ENCODE data around the gene RAB40C.

Gene RAB40C

GRCh38 chr16:624526-625070, 34.7 kb downstream of the RAB40C start:
- Histone ChIP-seq H3K4me1 (ENCODE audit: low read length) (no peaks in the 10 kb centered on the region), H3K9me3 (replicated peaks; ENCODE audit: insufficient read depth, low read length) (no peaks in the 10 kb centered on the region), H2AFZ (ENCODE audit: low read length) (no peak overlapping the region), H3K9me2 (replicated peaks; ENCODE audit: insufficient read depth, low read length) (no peaks in the 10 kb centered on the region), H4K20me1 (ENCODE audit: insufficient read depth, low read length) (no peaks in the 10 kb centered on the region), H3F3A (ENCODE audit: insufficient read depth, low read length) (no peaks in the 10 kb centered on the region), H3K4me3 (ENCODE audit: low read length) (no peak overlapping the region), H3K4me2 (ENCODE audit: low read depth, low read length) (no peak overlapping the region), H3K36me3 (replicated peaks; ENCODE audit: insufficient read depth, low read length) (no peaks in the 10 kb centered on the region), H3K27ac (ENCODE audit: low read length) (no peak overlapping the region), H3K9ac (ENCODE audit: low read length) (no peak overlapping the region), H3K79me2 (ENCODE audit: low read length) (0 out of 2 replicates have a peak, but pooled peaks cover 3% of the 10 kb centered on the region), H3K27me3 (replicated peaks; ENCODE audit: insufficient read depth, low read length) (no peaks in the 10 kb centered on the region)
- no peak for DNase-seq
- TF ChIP-seq EZH2 (optimal IDR thresholded peaks at IDR 0.05; ENCODE audit: low read depth, low read length) = no peak
- TF ChIP-seq EZH2phosphoT487 (IDR thresholded peaks at IDR 0.05; ENCODE audit: low read length) = no peak
- no peak for TF ChIP-seq CTCF (IDR thresholded peaks at IDR 0.05; ENCODE audit: low read length)

GRCh38 chr16:625117-625976, 35.5 kb downstream of the RAB40C start:
- no peak for TF ChIP-seq EZH2 (optimal IDR thresholded peaks at IDR 0.05; ENCODE audit: low read depth, low read length)
- no peak for TF ChIP-seq CTCF (IDR thresholded peaks at IDR 0.05; ENCODE audit: low read length)

GRCh38 chr16:625977-626765, 36.3 kb downstream of the RAB40C start:
- Histone ChIP-seq H3K9me3 (replicated peaks; ENCODE audit: insufficient read depth, low read length) (no peaks in the 10 kb centered on the region), H2AFZ (ENCODE audit: low read length) (no peak overlapping the region), H3K27me3 (replicated peaks; ENCODE audit: insufficient read depth, low read length) (no peaks in the 10 kb centered on the region), H4K20me1 (ENCODE audit: insufficient read depth, low read length) (no peaks in the 10 kb centered on the region), H3K4me1 (ENCODE audit: low read length) (no peaks in the 10 kb centered on the region), H3K79me2 (ENCODE audit: low read length) (0 out of 2 replicates have a peak, but pooled peaks cover 3% of the 10 kb centered on the region), H3K4me2 (ENCODE audit: low read depth, low read length) (no peak overlapping the region), H3K27ac (ENCODE audit: low read length) (no peak overlapping the region), H3F3A (ENCODE audit: insufficient read depth, low read length) (no peaks in the 10 kb centered on the region), H3K4me3 (ENCODE audit: low read length) (no peak overlapping the region), H3K9me2 (replicated peaks; ENCODE audit: insufficient read depth, low read length) (no peaks in the 10 kb centered on the region), H3K9ac (ENCODE audit: low read length) (no peak overlapping the region), H3K36me3 (replicated peaks; ENCODE audit: insufficient read depth, low read length) (no peaks in the 10 kb centered on the region)
- no peak for TF ChIP-seq CTCF (IDR thresholded peaks at IDR 0.05; ENCODE audit: low read length)
- no peak for TF ChIP-seq EZH2 (optimal IDR thresholded peaks at IDR 0.05; ENCODE audit: low read depth, low read length)
- TF ChIP-seq EZH2phosphoT487 (IDR thresholded peaks at IDR 0.05; ENCODE audit: low read length) = no peak
- no peak for DNase-seq

More at GRCh38 chr16:625117-625976, 35.5 kb downstream of the RAB40C start:
- H3K9me3 ChIP-seq (replicated peaks; ENCODE audit: insufficient read depth, low read length) = no peaks in the 10 kb centered on the region
- no peak overlapping the region for H2AFZ ChIP-seq (ENCODE audit: low read length)
- no peaks in the 10 kb centered on the region for H3K27me3 ChIP-seq (replicated peaks; ENCODE audit: insufficient read depth, low read length)
- no peaks in the 10 kb centered on the region for H3K36me3 ChIP-seq (replicated peaks; ENCODE audit: insufficient read depth, low read length)
- no peak overlapping the region for H3K4me3 ChIP-seq (ENCODE audit: low read length)
- no peak overlapping the region for H3K4me2 ChIP-seq (ENCODE audit: low read depth, low read length)
- H3K27ac ChIP-seq (ENCODE audit: low read length) = no peak overlapping the region
- H3K9ac ChIP-seq (ENCODE audit: low read length) = no peak overlapping the region
- H3K79me2 ChIP-seq (ENCODE audit: low read length) = 0 out of 2 replicates have a peak, but pooled peaks cover 3% of the 10 kb centered on the region
- no peaks in the 10 kb centered on the region for H3F3A ChIP-seq (ENCODE audit: insufficient read depth, low read length)
- H3K4me1 ChIP-seq (ENCODE audit: low read length) = no peaks in the 10 kb centered on the region
- DNase-seq = no peak
- H3K9me2 ChIP-seq (replicated peaks; ENCODE audit: insufficient read depth, low read length) = no peaks in the 10 kb centered on the region
- H4K20me1 ChIP-seq (ENCODE audit: insufficient read depth, low read length) = no peaks in the 10 kb centered on the region

Measured in MM.1S (cell line).